HG03025 (cell line): ENCODE data around the gene NET1.

Experiments used
- ATAC-seq: cut with Tn5 transposase; IDR thresholded peaks from one replicate; pipeline ENCODE4 v1.9.1; 2021; ENCODE audit warnings: mild to moderate bottlenecking, moderate library complexity; ENCODE audit not compliant: unreplicated experiment, low FRiP score

NET1 gene

DNA sequence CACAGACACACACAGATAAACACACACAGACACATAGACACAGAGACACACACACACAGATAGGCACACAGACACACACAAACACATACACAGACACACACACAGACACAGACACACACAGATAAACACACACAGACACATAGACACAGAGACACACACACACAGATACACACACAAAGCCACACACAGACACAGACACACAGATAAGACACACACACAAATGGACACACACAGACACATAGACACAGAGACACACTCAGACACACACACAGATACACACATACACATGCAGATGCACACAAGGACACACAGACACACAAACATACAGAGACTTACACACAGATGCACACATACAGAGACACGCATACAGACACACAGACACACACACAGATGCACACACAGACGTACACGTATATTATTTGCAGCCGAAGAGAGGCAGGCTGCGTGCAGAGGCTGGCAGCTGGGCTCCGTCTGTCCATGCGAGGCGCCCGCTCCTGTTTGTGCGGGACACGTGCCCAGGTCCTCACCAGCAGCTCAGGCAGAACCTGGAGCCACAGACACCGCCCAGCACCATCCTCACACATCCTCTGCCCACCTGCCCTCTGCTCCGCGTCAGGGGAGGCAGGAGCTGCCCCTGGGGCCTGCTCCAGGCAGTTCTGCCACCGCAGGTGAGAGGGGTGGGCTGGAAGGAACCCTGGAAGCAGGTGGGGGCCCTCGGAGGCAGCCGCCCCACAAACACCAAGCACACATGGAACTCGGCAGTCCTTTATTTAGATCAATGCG, 85.8 kb downstream of the NET1 start:
- ATAC-seq: no peak

DNA sequence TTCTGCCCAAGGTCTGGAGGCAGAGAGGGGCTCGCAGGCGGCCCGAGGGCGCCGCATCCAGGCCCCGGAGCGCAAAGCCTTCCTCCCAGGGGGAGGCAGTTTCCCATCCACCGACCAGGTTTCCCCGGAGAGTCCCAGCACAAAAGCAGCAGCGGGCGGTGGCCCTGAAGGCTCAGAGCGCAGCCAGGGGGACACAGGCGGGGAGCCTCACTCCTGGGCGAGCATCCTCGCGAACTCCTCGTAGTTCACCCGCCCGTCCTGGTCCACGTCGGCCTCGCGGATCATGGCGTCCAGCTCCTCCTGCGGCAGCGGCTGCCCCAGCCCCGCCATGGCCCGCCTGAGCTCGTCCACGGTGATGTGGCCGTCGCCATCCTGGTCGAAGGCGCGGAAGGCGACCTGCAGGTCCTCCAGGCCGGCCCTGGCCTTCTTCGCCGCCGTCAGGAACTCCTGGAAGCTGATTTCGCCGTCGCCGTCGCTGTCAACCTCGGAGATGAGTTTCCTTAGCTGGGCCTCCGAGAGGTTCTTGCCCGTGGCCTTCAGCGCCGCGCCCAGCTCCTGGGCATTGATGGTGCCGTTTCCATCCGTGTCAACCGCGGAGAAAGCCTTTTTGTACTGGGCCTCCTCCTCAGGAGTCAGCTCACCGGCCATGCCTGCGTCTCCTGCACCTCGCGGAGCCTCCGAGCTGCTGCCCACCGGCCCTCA, 86.6 kb downstream of the NET1 start:
- no peak for ATAC-seq

GRCh38 chr10:5499493-5500140, 87.3 kb downstream of the NET1 start, which contains the start of gene CALML5:
Gene CALML5, minus strand, starts transcription at chr10:5499570. Its CDS starts 132 bp downstream, at chr10:5499438.
- no peak for ATAC-seq

- no peak for ATAC-seq
Measured at GRCh38 chr10:5500162-5500670, 87.9 kb downstream of the NET1 start.

- no peak for ATAC-seq
Measured at GRCh38 chr10:5500910-5501309, 88.6 kb downstream of the NET1 start.

DNA sequence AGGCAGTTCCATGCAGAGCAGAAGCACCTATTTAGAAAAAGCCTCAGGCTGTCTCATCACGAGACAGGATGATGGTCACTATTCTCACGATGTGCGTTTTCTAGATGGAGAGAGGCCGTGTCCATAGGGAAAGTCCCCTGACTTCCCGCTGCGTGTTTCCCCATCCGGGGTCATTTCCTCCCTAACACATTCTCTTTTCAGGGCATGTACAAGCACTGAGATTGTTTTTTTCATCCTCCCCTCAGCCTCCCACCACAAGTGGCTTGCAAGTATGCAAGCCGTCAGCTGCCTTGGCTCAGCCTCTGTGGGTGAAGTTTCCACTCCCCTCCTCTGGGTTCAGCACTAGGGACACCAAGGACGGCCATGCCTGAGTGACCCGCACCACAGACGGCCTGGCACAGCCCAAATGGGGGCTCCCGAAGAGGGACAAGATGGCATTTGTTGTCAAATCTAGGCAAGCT, 89.7 kb downstream of the NET1 start:
- ATAC-seq: no peak

DNA sequence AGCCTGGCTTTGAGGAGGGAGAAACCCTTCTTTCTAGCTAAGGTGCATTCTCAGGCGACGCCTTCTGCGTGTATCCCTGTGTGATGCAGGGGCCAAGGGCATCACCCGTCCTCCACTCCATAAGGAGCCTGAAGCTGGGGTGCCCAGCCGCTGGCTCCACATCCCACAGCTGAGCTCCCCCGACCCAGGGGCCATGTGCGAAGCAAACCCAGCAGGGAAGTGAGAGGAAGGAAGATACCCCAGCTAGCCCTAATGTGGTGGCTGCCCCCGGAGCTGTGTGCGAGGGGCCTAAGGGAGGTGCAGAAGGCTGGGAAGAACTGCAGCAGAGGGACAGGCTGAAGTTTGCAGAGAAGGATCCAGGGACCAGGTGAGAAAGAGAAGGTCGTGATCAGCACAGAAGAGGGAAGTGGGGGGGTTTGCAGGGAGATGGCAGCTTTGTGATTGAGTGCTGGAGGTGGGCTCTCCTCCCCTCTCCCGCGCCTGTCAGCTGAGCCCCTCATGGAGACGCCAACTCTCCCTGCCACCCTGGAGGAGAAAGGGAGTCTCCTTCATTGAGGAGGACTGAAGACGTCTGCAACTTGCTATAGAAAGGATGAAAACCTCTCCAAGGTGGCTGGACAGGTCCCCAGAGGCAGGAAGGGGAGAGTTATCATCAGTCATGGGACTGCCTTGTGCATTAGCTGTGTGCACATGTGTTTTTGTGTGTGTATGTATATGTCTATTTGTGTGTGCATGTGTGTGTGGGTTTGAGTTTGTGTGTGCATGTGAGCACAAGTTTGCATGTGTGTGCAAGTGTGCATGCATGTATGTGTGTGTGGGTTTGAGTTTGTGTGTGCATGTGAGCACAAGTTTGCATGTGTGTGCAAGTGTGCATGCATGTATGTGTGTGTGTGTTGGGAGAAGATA, 90.5 kb downstream of the NET1 start:
- no peak for ATAC-seq

- ATAC-seq: no peak
Measured at GRCh38 chr10:5503477-5503835, 91.1 kb downstream of the NET1 start.

GRCh38 chr10:5504146-5505072, 92.1 kb downstream of the NET1 start:
- ATAC-seq: no peak

GRCh38 chr10:5506246-5506645, 93.9 kb downstream of the NET1 start:
- ATAC-seq: no peak

DNA sequence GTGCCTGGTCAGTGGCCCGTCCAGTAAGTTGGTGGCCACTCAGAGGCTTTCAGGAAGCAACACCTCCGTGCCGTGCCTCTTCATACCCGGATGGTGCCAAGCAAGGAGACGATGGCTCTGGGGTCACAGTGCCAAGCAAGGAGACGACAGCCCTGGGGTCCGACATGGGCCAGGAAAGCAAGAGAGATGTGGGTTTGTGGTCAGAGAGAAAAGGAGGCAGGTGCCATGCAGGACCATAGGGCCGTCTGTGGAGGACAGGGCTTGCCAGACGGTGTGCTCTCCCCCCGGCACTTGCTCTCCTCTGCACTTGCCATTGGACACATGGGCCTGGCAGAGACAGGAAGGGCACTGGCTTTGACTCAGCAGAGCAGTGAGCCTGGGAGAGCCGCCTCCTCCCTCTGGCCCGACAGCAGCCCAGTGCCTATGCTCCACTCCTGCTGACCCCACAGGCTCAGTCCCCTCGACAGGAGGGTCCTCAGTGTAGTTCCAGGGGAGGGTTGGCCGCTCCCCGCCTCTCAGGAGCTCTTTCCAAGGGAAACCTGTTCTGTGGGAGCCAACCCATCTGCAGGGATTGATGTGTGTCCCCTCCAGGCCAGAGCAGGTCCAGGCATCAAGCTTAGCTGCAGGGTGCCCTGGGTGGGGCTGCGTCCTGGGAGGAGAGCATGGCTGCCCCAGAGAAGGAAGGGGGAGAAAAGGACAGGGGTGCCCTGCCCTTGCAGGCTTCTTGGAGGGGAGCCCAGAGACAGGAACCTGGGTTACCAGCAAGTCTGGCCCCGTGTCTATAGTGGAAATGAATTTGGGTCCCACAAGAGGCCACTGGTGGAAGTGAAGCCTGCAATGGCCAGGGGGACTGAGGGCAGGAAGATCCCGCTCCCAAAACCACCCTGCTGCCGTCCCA, 94.6 kb downstream of the NET1 start:
- ATAC-seq: no peak

DNA sequence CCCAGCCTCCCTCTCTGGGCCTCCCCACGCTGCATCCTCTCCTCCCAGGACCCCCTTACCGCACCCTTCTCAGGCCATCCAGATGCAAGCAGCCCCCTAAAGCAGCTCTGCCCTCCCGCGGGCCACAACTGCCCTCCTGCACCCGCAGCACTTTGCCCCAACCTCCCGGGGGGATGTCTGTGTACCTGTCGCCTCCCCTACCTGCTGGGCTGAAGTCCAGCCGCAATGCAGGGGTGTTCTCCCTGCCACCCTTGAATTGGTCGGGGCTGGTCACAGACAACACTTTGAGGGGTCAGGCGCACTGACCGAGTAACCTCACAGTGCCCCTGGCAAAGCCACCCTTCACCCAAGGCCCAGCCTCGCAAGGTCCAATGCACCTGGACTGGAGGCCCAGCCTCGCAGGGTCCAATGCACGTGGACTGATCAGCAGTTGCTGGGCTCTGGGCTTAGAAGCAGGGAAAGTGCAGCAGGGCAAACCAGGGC, 95.3 kb downstream of the NET1 start:
- no peak for ATAC-seq

DNA sequence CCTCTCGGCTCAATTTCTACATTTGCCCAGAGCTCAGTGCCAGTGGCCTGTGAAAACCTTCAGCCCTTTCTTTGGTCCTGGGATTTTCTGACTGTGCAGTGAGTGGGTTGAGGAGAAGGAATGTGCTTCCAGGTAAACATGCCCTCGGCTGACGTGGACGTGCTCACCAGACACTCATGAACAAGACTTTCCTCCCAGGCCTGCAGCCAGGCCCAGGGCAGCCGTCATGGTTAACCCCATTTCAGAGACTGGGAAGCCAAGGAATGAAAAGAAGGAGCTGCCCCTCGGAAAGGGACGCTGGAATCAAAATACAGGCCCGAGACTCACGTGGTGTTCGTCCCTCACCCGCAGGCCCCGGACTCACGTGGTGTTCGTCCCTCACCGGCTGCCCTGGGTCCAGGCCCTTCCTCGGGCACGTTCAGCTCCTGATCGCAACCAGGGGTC, 95.8 kb downstream of the NET1 start:
- ATAC-seq: no peak
